ENCODE data around the gene SLC6A19. TPM values are rescaled to one million over a fixed set of nuclear protein-coding genes. Genes with fewer than 3 reads are reported as not detected.

Gene SLC6A19
- total and polyA plus RNA-seq, 10 of the 15 experiments (the other 5 are each of a cell fraction or from before 2014, with no cell fraction given) = 0.01 to 0.03 TPM; not detected in 8

GRCh38 chr5:1255081-1255561 is 53.7 kb downstream of the SLC6A19 start:
- BruUV-seq (replicated peaks) = no TSS peak
- peaks cover 0 to 2% of the 10 kb centered on the region in 2 experiments; a peak in 2 of 4 replicates for H3K36me3 ChIP-seq (ENCODE audit: control insufficient read depth in 2 of 2, insufficient read depth in 2 of 2, low read length in 1 of 2)
- WGBS (ENCODE audit: insufficient coverage, insufficient replicate concordance, low lambda C conversion rate, missing lambda C conversion rate) = 44% methylated on average over 16 of the region's 16 CpGs
- ATAC-seq (peak; percentile 64), FAIRE-seq (no peak), DNase-seq (ENCODE audit: low read depth, low spot score) (no peak)
- H3K9ac ChIP-seq (ENCODE audit: control insufficient read depth, insufficient read depth, low read length) = no peak overlapping the region
- in situ Hi-C loops (cut with MboI) (no loop called here), intact Hi-C loops (cut with micrococcal nuclease; ENCODE audit: unreplicated experiment) (loop anchor here (5.0 kb wide), 1 partner anchor 57 kb away; no protein-coding TSS in a partner anchor)
- no peak overlapping the region for H3K4me2 ChIP-seq (ENCODE audit: control insufficient read depth, insufficient read depth)
- H3K4me3 ChIP-seq = no peak overlapping the region
- H3K4me1 ChIP-seq (ENCODE audit: control insufficient read depth, insufficient read depth, low read length) = no peaks in the 10 kb centered on the region
- ChIA-PET CTCF (no interaction called here), SMC1A (ENCODE audit: uncharacterized antibody, unreplicated experiment) (no interaction called here), RAD21 (ENCODE audit: unreplicated experiment) (interaction anchor here (0.9 kb wide), 1 partner anchor 82 kb away, joined by 6 read pairs; no protein-coding TSS in a partner anchor), POLR2A (no interaction called here)
- no peaks in the 10 kb centered on the region for H3K27me3 ChIP-seq (replicated peaks in 1 of 2; ENCODE audit: control insufficient read depth in 2 of 2, insufficient read depth in 2 of 2, low read length in 1 of 2)
- H2AFZ ChIP-seq (ENCODE audit: control insufficient read depth, low read depth, low read length) = no peak overlapping the region
- no peaks in the 10 kb centered on the region for H3K79me2 ChIP-seq (ENCODE audit: control insufficient read depth, insufficient read depth, low read length)
- no peak for TF ChIP-seq RAD51 (IDR thresholded peaks at IDR 0.05)
- TF ChIP-seq SRF (IDR thresholded peaks at IDR 0.05; ENCODE audit: low read depth in 2 of 2, low read length in 2 of 2) = no peak
- TF ChIP-seq JUND (IDR thresholded peaks at IDR 0.05; ENCODE audit: low read depth, low read length) = no peak
- TF ChIP-seq POLR2A (IDR thresholded peaks at IDR 0.05; ENCODE audit: low read depth, low read length) = no peak; the same call in 1 of the 2 replicates
- no peak for TF ChIP-seq ZBTB11 (CRISPR knock-in tag; IDR thresholded peaks at IDR 0.05)
- no peak for TF ChIP-seq ZNF207 (IDR thresholded peaks at IDR 0.05; ENCODE audit: borderline replicate concordance)
- H4K20me1 ChIP-seq (ENCODE audit: control insufficient read depth, insufficient read depth) = no peaks in the 10 kb centered on the region
- H3K27ac ChIP-seq (ENCODE audit: control insufficient read depth, insufficient read depth) = no peak overlapping the region
- no peaks in the 10 kb centered on the region for H3K9me3 ChIP-seq (replicated peaks; ENCODE audit: control insufficient read depth, insufficient read depth, low read length)

Measured in GM12878 (cell line).